GM18520 (cell line): Measurements from ENCODE around the gene KIAA0753.
"Not testable (repeated sequence)": the region's sequence is repeated elsewhere in the genome, so short reads cannot be mapped to it uniquely, and the experiment has no call there.

Experiments
- ATAC-seq: cut with Tn5 transposase; IDR thresholded peaks from one replicate; pipeline ENCODE4 v1.9.1; 2021; ENCODE audit not compliant: unreplicated experiment

The KIAA0753 gene

GRCh38 chr17:6668727-6669425 is 28.4 kb upstream of the KIAA0753 start:
- no peak for ATAC-seq

DNA sequence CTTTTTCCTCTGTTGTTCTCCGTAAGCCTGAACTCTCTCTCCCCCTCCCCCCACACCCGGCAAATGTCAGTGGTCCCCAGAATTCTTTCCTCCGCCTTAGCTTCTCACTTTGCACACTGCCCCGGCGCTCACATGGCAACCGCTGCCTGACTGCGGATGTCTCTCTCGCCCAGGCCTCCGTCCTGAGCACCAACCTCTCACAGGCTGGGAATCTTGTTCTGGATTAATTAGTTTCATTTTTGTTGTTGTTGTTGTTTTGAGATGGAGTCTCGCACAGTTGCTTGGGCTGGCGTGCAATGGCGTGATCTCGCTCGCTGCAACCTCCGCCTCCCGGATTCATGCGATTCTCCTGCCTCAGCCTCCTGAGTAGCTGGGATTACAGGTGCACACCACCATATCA is 27.7 kb upstream of the KIAA0753 start:
- no peak for ATAC-seq

GRCh38 chr17:6667516-6667915 is 27.0 kb upstream of the KIAA0753 start:
- ATAC-seq: no peak

DNA sequence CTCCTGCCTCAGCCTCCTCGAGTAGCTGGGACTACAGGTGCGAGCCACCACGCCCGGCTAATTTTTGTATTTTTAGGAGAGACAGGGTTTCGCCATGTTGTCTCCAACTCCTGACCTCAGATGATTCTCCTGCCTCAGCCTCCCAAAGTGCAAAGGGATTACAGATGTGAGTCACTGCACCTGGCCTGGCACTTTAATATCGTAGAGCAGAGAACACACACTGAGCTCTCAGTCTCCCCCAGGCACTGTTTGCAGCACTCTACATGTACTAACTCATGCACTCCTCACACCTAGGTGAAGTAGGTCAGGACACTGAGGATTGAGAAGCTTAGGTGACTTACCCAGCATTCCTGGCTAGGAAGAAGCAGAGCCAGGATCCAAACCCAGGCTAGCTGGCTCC is 26.0 kb upstream of the KIAA0753 start:
- no peak for ATAC-seq

DNA sequence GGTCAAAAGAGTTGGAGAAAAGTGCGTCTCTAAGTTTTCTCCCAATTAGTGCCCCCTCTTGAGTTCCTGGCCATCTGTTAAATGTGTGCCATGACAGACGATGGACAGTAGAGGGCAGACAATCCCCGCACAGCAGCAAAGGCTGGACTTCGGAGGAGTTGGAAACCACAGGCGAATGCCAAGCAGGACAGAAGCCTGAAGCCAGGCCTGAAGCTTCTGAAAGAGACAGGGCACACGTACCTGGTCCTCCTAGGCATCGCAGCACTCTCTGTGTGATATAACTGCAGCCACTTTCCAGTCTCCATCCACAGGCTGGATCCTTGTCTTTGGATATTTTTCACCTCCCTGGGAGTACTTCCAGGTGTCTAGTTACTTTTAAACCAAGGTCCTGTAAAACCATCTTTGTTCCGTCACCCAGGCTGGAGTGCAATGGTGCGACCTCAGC is 25.6 kb upstream of the KIAA0753 start:
- ATAC-seq: no peak

GRCh38 chr17:6663200-6663599 is 22.7 kb upstream of the KIAA0753 start:
- not testable (repeated sequence) for ATAC-seq

GRCh38 chr17:6661464-6661848 is 20.9 kb upstream of the KIAA0753 start:
- no peak for ATAC-seq

DNA sequence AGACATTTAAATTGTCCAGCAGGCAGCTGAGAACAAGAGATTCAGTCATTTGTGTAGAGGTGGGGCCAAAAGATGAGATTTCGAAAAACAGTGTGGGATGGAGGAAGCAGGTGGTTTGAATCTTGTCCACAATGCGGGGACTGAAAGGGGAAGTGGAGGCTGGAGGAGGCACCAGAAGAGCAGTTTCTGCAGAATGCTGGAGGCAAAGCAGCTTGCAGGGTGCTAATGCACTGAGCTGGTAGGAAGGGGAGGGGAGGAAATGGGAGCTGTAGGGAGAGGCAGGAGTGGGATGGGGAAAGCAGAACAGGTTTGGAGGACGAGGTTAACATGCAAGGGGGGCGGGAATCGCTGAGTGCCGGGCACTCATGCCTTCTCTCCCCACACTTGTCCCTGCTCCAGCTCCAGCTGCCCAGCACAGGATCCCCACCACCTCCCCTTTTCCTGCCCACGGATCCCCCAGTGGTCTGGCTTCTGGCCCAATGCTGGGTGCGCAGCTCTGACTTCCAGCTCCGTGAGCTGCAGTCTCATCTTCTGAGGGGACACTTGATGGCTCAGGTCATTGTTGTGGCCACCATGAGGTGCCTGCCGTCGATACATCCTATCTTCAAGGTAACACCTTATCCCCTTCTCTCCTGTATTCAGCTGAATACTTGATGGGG is 20.4 kb upstream of the KIAA0753 start:
- ATAC-seq: no peak

- ATAC-seq: no peak
Measured at GRCh38 chr17:6660101-6660500, 19.6 kb upstream of the KIAA0753 start.

GRCh38 chr17:6658411-6658810 is 17.9 kb upstream of the KIAA0753 start:
- not testable (repeated sequence) for ATAC-seq

DNA sequence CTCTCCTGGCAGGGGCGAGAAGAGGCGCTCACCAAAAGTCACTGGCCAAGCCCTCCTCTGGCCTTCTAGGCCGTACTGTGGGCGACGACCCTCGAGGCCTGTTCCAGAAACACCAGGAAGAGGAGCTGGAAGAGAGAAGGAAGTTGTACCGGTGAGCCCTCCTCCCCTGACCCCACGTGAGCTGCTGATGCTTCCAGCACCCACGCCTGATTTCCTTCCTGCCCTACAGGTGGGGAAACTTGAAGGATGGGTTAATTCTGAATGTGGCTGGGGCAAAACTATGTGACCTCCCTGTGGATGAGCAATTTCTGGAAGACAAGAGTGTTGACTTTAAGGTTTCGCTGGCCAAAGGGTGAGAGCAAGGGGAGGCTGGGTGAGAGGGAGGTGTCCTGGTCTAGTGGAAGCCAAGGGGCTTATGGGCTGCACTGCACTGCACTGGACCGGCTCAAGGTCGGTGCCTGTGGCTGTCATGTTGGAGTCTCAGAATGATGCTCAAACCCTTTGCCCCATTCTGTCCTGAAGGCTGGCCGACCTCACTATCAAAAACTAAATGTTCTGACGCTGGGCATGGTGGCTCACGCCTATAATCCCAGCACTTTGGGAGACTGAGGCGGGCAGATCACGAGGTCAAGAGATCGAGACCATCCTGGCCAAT is 17.2 kb upstream of the KIAA0753 start:
- ATAC-seq: no peak

DNA sequence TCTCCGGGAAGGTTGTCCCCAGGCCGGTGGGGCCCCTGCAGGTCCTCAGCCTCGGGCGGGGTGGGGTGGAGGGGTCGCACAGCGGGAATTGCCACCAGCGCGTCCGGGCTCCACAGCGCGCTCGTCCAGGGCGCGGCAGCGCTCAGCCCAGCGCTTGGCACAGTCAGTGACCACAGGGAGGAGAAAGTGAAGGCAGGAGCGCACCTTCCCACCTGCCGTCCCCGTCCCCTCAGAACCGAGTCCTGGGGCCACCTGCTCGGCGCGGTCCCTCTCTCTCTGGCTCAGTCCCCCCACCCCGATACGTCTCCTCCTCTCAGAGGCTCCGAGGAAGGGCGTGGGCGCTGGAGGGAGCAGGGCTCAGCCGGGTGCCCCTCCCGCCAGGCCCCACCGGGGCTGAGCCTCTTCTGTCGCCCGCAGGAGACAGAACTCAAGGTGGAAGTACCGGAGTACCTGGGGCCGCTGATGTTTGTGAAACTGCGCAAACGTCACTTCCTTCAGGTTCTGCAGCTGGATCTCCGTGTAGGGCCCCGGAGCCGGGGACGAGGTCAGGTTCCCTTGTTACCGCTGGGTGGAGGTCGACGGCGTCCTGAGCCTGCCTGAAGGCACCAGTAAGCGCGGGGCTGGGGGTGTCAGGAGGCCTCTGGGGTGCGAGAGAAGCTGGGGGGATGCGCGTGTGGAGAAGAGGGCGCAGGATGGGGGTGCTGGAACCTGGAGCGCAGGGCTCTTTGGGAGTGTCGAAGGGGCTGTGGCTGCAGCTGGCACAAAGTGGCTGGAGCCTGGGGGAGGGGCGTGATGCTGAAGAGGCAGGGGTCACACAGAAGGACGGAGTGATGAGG is 16.5 kb upstream of the KIAA0753 start:
- ATAC-seq: not testable (repeated sequence)

DNA sequence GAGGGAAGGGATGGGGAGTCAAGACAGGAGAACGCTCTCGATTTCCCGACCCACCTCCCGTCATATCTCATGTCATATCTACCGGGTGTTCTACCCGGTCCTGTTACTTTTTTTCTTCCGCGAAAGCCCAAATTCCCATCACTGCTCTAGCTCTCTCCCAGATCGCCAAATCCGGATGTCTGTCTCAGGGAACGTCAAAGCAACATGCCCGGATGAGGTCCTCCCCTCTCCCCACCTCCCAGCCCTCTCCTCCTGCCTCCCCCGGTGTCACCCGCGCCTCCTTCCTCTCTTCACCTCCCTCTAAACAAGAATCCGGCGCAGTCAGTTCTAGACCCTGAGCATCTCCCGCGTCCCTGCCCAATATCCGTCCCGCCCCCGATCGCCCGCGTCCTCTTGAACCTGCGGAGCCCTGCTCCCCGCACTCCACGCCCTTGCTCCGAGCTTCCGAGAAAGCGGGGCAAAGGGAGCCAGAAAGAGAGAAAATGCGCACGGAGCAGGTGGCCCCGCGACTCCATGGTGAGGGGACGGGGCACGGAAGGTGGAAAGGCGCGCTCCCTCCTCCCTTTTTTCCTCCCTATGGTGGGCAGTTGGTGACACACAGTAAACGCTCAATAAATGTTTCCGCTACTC is 15.3 kb upstream of the KIAA0753 start:
- not testable (repeated sequence) for ATAC-seq

GRCh38 chr17:6654841-6655731 is 14.6 kb upstream of the KIAA0753 start:
- ATAC-seq: no peak

- ATAC-seq: peak; percentile 15
Measured at GRCh38 chr17:6651919-6652452, 11.5 kb upstream of the KIAA0753 start.

GRCh38 chr17:6651354-6651918 is 10.9 kb upstream of the KIAA0753 start, which contains the start of the genes C17orf100 and MED31:
C17orf100 (plus strand) TSS chr17:6651762; CDS start chr17:6651914, 152 bp downstream.
MED31 (minus strand) TSS chr17:6651605; CDS start chr17:6651528, 77 bp downstream.
- ATAC-seq: peak; percentile 67

DNA sequence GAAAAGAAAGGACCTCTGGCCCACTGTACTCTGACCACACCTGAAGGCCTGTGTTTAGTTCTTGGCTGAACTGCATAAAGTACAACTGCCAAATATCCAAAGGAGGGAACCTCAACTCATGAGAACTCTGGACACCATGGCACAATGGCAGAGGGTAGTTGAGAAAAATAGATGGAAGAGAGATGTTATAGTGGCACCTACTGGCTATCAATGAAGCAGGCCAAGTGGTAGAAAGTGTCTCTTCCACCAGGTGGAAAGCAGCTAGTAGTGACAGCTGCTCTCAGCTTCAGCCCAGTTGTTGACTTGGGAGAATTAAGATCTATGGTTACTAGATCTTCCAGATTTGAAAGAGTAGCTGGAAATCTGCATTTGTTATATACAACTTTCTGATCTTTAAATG is 7.7 kb upstream of the KIAA0753 start:
- ATAC-seq: no peak

DNA sequence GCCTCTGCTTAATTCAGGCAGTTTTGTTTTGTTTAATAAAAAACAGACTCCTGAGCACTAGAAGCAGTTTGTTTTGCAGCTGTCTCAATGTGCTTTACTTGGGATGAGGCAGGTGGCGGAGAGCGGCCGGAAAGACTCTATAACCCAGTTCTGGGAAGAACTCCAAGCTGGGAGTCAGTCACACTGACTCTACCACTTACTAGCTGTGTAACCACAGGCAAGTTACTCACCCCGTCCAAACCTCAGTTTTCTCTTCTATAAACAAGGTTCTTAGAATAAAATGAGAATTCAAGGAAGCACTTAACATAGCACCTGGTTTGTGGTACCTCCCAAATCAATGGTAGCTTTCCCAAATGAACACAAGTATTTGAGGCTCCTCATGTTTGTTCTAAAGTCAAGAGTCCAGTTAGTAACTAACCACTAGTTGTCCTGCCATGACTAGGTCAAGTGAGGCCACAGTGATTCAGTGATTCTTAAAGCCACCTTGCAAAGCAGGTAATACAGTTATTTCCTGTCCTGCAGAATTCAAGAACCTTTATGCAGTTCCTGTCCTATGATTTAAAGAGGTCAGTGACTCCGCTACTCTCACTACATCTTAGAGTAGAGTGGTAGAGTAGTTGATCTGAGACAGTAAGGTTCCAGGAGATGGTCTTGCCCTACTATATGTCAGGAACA is 3.1 kb upstream of the KIAA0753 start:
- no peak for ATAC-seq
